Measurements from ENCODE around the gene BPI. TPM values are rescaled to one million over a fixed set of nuclear protein-coding genes. Genes with fewer than 3 reads are reported as not detected.

Gene BPI
- polyA plus RNA-seq, 1 donor (not counting 4 experiments of a cell fraction or from before 2014, with no cell fraction given), result not detected

DNA sequence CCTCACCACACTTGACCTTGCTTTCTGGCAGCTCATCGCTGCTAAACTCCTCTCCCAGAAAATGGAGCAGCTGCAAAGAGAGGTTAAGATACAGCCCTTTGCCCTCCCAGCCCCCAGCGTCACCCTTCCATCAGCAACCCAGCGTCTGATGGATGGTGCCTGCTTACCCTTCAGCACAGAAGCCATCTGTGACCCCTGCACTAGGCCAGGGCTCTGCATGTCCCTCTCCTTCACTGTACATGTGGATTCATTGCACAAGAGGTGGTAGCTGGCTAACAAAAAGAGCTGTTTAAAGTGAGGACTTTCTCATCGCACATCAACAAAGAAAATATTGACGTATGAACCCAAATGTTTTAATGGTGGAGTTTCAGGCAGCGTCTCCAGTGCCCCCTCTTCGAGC lies 54.6 kb downstream of the BPI start:
- H3K4me3 ChIP-seq (ENCODE audit: control insufficient read depth in 2 of 3, extremely low read depth in 1 of 3, insufficient read depth in 2 of 3, low read depth in 1 of 3, low read length in 3 of 3), result no peak overlapping the region
- peaks cover 7% of the 10 kb centered on the region for H3K4me1 ChIP-seq (ENCODE audit: control insufficient read depth, extremely low read depth, insufficient read depth, low read length)
- TF ChIP-seq, protein P1, sequence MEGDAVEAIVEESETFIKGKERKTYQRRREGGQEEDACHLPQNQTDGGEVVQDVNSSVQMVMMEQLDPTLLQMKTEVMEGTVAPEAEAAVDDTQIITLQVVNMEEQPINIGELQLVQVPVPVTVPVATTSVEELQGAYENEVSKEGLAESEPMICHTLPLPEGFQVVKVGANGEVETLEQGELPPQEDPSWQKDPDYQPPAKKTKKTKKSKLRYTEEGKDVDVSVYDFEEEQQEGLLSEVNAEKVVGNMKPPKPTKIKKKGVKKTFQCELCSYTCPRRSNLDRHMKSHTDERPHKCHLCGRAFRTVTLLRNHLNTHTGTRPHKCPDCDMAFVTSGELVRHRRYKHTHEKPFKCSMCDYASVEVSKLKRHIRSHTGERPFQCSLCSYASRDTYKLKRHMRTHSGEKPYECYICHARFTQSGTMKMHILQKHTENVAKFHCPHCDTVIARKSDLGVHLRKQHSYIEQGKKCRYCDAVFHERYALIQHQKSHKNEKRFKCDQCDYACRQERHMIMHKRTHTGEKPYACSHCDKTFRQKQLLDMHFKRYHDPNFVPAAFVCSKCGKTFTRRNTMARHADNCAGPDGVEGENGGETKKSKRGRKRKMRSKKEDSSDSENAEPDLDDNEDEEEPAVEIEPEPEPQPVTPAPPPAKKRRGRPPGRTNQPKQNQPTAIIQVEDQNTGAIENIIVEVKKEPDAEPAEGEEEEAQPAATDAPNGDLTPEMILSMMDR (optimal IDR thresholded peaks at IDR 0.05 in 1 of 3, IDR thresholded peaks at IDR 0.05 in 1 of 3, conservative IDR thresholded peaks at IDR 0.05 in 1 of 3; ENCODE audit: extremely low read depth in 1 of 3, insufficient read depth in 2 of 3, low read length in 3 of 3), result no peak
- TF ChIP-seq EZH2 (IDR thresholded peaks at IDR 0.05; ENCODE audit: low read length), result no peak
- no peak overlapping the region for H3K9ac ChIP-seq (ENCODE audit: control insufficient read depth, extremely low read depth, insufficient read depth, low read length)
- H3K36me3 ChIP-seq (ENCODE audit: control insufficient read depth in 2 of 2, extremely low read depth in 1 of 2, insufficient read depth in 2 of 2, low read length in 2 of 2), result no peaks in the 10 kb centered on the region
- DNase-seq (ENCODE audit: low read depth, low spot score), result no peak
- H3K9me1 ChIP-seq (ENCODE audit: control insufficient read depth, extremely low read depth, insufficient read depth, low read length), result no peaks in the 10 kb centered on the region
- no peaks in the 10 kb centered on the region for H3K27me3 ChIP-seq (ENCODE audit: control insufficient read depth, extremely low read depth, insufficient read depth, low read length)
- FAIRE-seq, result no peak
- no peak overlapping the region for H3K4me2 ChIP-seq (ENCODE audit: control insufficient read depth, extremely low read depth, insufficient read depth, low read depth, low read length)
- no peaks in the 10 kb centered on the region for H3K9me3 ChIP-seq (ENCODE audit: control insufficient read depth, low read depth, low read length)
- no peaks in the 10 kb centered on the region for H3K79me2 ChIP-seq (ENCODE audit: control insufficient read depth, insufficient read depth, low read length)
- H2AFZ ChIP-seq (ENCODE audit: control insufficient read depth, low read length), result no peak overlapping the region
- dilution Hi-C loops (cut with MboI; ENCODE audit: extremely low pct_ligation_motif_present, low sequenced_read_pairs), result no loop called here
- no peaks in the 10 kb centered on the region for H4K20me1 ChIP-seq (ENCODE audit: control insufficient read depth, extremely low read depth, insufficient read depth, low read length)
- no peak overlapping the region for H3K27ac ChIP-seq (ENCODE audit: control insufficient read depth, insufficient read depth, low read length)

- Histone ChIP-seq H2AFZ (ENCODE audit: control insufficient read depth, low read length) (no peak overlapping the region), H3K9ac (ENCODE audit: control insufficient read depth, extremely low read depth, insufficient read depth, low read length) (no peak overlapping the region), H3K4me2 (ENCODE audit: control insufficient read depth, extremely low read depth, insufficient read depth, low read depth, low read length) (no peak overlapping the region), H3K9me3 (ENCODE audit: control insufficient read depth, low read depth, low read length) (no peaks in the 10 kb centered on the region), H3K4me1 (ENCODE audit: control insufficient read depth, extremely low read depth, insufficient read depth, low read length) (no peaks in the 10 kb centered on the region), H4K20me1 (ENCODE audit: control insufficient read depth, extremely low read depth, insufficient read depth, low read length) (no peaks in the 10 kb centered on the region), H3K4me3 (ENCODE audit: control insufficient read depth in 2 of 3, extremely low read depth in 1 of 3, insufficient read depth in 2 of 3, low read depth in 1 of 3, low read length in 3 of 3) (no peak overlapping the region), H3K79me2 (ENCODE audit: control insufficient read depth, insufficient read depth, low read length) (no peaks in the 10 kb centered on the region), H3K36me3 (ENCODE audit: control insufficient read depth in 2 of 2, extremely low read depth in 1 of 2, insufficient read depth in 2 of 2, low read length in 2 of 2) (no peaks in the 10 kb centered on the region), H3K27me3 (ENCODE audit: control insufficient read depth, extremely low read depth, insufficient read depth, low read length) (peaks cover 4% of the 10 kb centered on the region), H3K27ac (ENCODE audit: control insufficient read depth, insufficient read depth, low read length) (no peak overlapping the region), H3K9me1 (ENCODE audit: control insufficient read depth, extremely low read depth, insufficient read depth, low read length) (no peaks in the 10 kb centered on the region)
- DNase-seq (ENCODE audit: low read depth, low spot score) (no peak), FAIRE-seq (no peak)
- dilution Hi-C loops (cut with MboI; ENCODE audit: extremely low pct_ligation_motif_present, low sequenced_read_pairs), result no loop called here
- TF ChIP-seq, protein P1 (optimal IDR thresholded peaks at IDR 0.05 in 1 of 3, IDR thresholded peaks at IDR 0.05 in 1 of 3, conservative IDR thresholded peaks at IDR 0.05 in 1 of 3; ENCODE audit: extremely low read depth in 1 of 3, insufficient read depth in 2 of 3, low read length in 3 of 3), result no peak
- TF ChIP-seq EZH2 (IDR thresholded peaks at IDR 0.05; ENCODE audit: low read length), result no peak
Observed at GRCh38 chr20:38363004-38363747, 59.2 kb downstream of the BPI start.

Data from keratinocyte (primary cell).